K562 (cell line): Measurements from ENCODE around the gene HAGHL. TPM values are rescaled to one million over a fixed set of nuclear protein-coding genes. Genes with fewer than 3 reads are reported as not detected.

Experiments used
- ATAC-seq: fragments of 200-7000 bp; cut with Tn5 transposase; 3 replicates; pipeline ENCODE4 v1.9.1; 2020; ENCODE audit warnings: moderate library complexity
- BruUV-seq: library from RNA; stranded (reverse); fragments of 400-500 nt; replicated peaks from 2 replicates; lab custom pipeline; 2021; lab: Mats Ljungman, UMichigan
- CTCF ChIA-PET: fragments of 300-600 bp; formaldehyde crosslinking; extraction: SDS; loops from one replicate; lab custom pipeline; 2021; ENCODE audit warnings: low intra/inter-chr PET ratio; lab: Yijun Ruan, JAX
- POLR2A ChIA-PET: fragments of 300-600, 350-650 bp; sonication (Branson Sonifier 250); formaldehyde crosslinking; extraction: SDS; loops from one replicate; lab custom pipeline; 2021; ENCODE audit warnings: antibody characterized with exemption, inconsistent platforms; lab: Yijun Ruan, JAX
- DNase-seq, 4 experiments: peaks; one replicate each; pipeline versions ENCODE4 v3.0.0 to v3.0.0-alpha.2; 2011 to 2018; ENCODE audit warnings: low spot score in 3 of 4, mixed read lengths in 3 of 4; ENCODE audit errors: extremely low read depth in 1 of 4
- FAIRE-seq: peaks from 2 replicates; lab custom pipeline; 2011; peaks lifted over from hg19 to GRCh38; lab: Jason Lieb, UNC
- H2AFZ ChIP-seq: 2 replicates; pipeline ENCODE4 v1.6.0; 2011; ENCODE audit warnings: low read depth, low read length, control low read depth, inconsistent platforms
- H3K27ac ChIP-seq: fragments of 200-600 bp; 3 replicates; pipeline ENCODE4 v1.8.0; 2011; ENCODE audit warnings: low read depth, mild to moderate bottlenecking, control low read depth, inconsistent platforms, low read length, moderate library complexity, mixed read lengths; ENCODE audit errors: extremely low read depth
- H3K27me3 ChIP-seq, 2 experiments: fragments of 300-600 bp in 1 of 2; 2 replicates in 1 of 2; 3 replicates in 1 of 2; pipeline versions ENCODE4 v1.6.0 to v1.8.0; 2011; ENCODE audit warnings: inconsistent platforms in 2 of 2, low read length in 2 of 2, mild to moderate bottlenecking in 1 of 2, mixed read lengths in 1 of 2, moderate library complexity in 1 of 2; ENCODE audit not compliant: control insufficient read depth in 2 of 2, insufficient read depth in 2 of 2
- H3K36me3 ChIP-seq: fragments of 300-600 bp; 3 replicates; pipeline ENCODE4 v1.8.0; 2011; ENCODE audit warnings: mild to moderate bottlenecking, low read length, inconsistent platforms; ENCODE audit not compliant: control insufficient read depth, insufficient read depth
- H3K4me1 ChIP-seq, 2 experiments: fragments of 200-600 bp in 1 of 2; replicated peaks in 1 of 2; 2 replicates in 1 of 2; 3 replicates in 1 of 2; pipeline versions ENCODE4 v1.5.1 to v1.8.0; 2011; ENCODE audit warnings: inconsistent platforms in 2 of 2, low read length in 2 of 2, mild to moderate bottlenecking in 1 of 2, mixed read lengths in 1 of 2, moderate library complexity in 1 of 2; ENCODE audit not compliant: control insufficient read depth in 2 of 2, insufficient read depth in 2 of 2
- H3K4me2 ChIP-seq: 2 replicates; pipeline ENCODE4 v1.6.1; 2011; ENCODE audit warnings: low read length, control low read depth, inconsistent platforms, mixed read lengths; ENCODE audit not compliant: insufficient read depth
- H3K4me3 ChIP-seq: fragments of 200-600 bp; sonication (generic), shearing (Covaris generic); 2 replicates; pipeline ENCODE4 v1.5.1; 2016; ENCODE audit warnings: control low read depth, inconsistent platforms
- H3K79me2 ChIP-seq: fragments of 200-600 bp; 3 replicates; pipeline ENCODE4 v1.8.0; 2011; ENCODE audit warnings: low read length, inconsistent platforms; ENCODE audit not compliant: control insufficient read depth, insufficient read depth
- H3K9ac ChIP-seq, 2 experiments: 2 replicates each; pipeline versions ENCODE4 v1.6.0 to v1.6.1; 2011; ENCODE audit warnings: low read depth in 2 of 2, low read length in 2 of 2, control low read depth in 1 of 2, inconsistent platforms in 1 of 2, mild to moderate bottlenecking in 1 of 2, mixed read lengths in 1 of 2; ENCODE audit not compliant: insufficient read depth in 1 of 2
- H3K9me1 ChIP-seq: one replicate; pipeline ENCODE4 v1.6.0; 2011; ENCODE audit warnings: inconsistent platforms, mild to moderate bottlenecking, low read length, moderate library complexity; ENCODE audit not compliant: control insufficient read depth, insufficient read depth
- H3K9me3 ChIP-seq: replicated peaks from 2 replicates; pipeline ENCODE4 v1.5.1; 2011; ENCODE audit warnings: low read depth, low read length, inconsistent platforms; ENCODE audit not compliant: control insufficient read depth, insufficient read depth
- H4K20me1 ChIP-seq: replicated peaks from 2 replicates; pipeline ENCODE4 v1.6.1; 2011; ENCODE audit warnings: low read length, inconsistent platforms, mixed read lengths; ENCODE audit not compliant: control insufficient read depth, insufficient read depth
- CHD1 ChIP-seq: fragments of 200-600 bp; sonication (generic); IDR thresholded peaks from one replicate; pipeline ENCODE4 v1.6.1; 2012; ENCODE audit warnings: mild to moderate bottlenecking, moderate library complexity, low read length, inconsistent platforms
- NR2C1 ChIP-seq, 2 experiments: fragments of 450-650 bp; IDR thresholded peaks; 2 replicates each; pipeline ENCODE4 v1.6.1; 2017; ENCODE audit warnings: mild to moderate bottlenecking in 2 of 2, antibody characterized with exemption in 1 of 2, inconsistent platforms in 1 of 2, missing compliant biosample characterization in 1 of 2, missing genetic modification characterization in 1 of 2
- NR2C2 ChIP-seq, 2 experiments: fragments of 200-800 bp in 1 of 2; sonication (Bioruptor generic) in 1 of 2; sonication (generic) in 1 of 2; formaldehyde crosslinking in 1 of 2; IDR thresholded peaks; 2 replicates each; pipeline versions ENCODE4 v1.6.1 to v1.8.0; 2016 to 2022; ENCODE audit warnings: mild to moderate bottlenecking in 1 of 2, missing compliant biosample characterization in 1 of 2, missing genetic modification characterization in 1 of 2, missing genetic modification reagents in 1 of 2
- SIX5 ChIP-seq, 2 experiments: IDR thresholded peaks; 2 replicates each; pipeline ENCODE4 v1.6.1; 2011; ENCODE audit warnings: low read length in 2 of 2, borderline replicate concordance in 1 of 2, low read depth in 1 of 2, mild to moderate bottlenecking in 1 of 2, moderate library complexity in 1 of 2; ENCODE audit not compliant: insufficient read depth in 1 of 2
- WGBS: fragments of 100-300 bp; shearing (Covaris generic); methylation state at CpG from one replicate; pipeline ENCODE4 v1.1.6; 2016; ENCODE audit warnings: low coverage, mixed read lengths; ENCODE audit not compliant: insufficient coverage; ENCODE audit errors: missing lambda C conversion rate; 5-methylcytosine and 5-hydroxymethylcytosine counted together
- in situ Hi-C: fragments of 300-500 bp; cut with MboI; formaldehyde crosslinking; loops from 4 replicates; pipeline ENCODE4 v1.15.0; 2018; ENCODE audit warnings: inconsistent platforms, mixed read lengths
- intact Hi-C: fragments of 100-400 bp; cut with micrococcal nuclease; formaldehyde crosslinking; loops from 2 replicates; pipeline ENCODE4 v1.14.2; 2022
- polyA plus RNA-seq, 8 experiments: library from polyadenylated mRNA; depleted of rRNA in 4 of 8; stranded (reverse) in 5 of 8; unstranded in 3 of 8; fragments of >200 nt; fragmentation: Nextera tagmentation in 2 of 8; fragmentation: Illumina TruSeq in 1 of 8; extraction: Ambion mirVana in 2 of 8; extraction: Trizol in 1 of 8; gene quantifications; 2 replicates each; pipeline versions ENCODE4 v1.2.1 to v1.2.3, GENCODE V29; 2011 to 2014; ENCODE audit warnings: inconsistent platforms in 1 of 8, missing spikeins in 1 of 8
- total RNA-seq, 7 experiments: library from RNA; depleted of rRNA in 6 of 7; stranded (reverse); fragments of >200 nt in 6 of 7; fragmentation: Illumina TruSeq in 2 of 7; extraction: Trizol in 2 of 7; gene quantifications; 2 replicates each; pipeline versions ENCODE4 v1.2.1 to v1.2.3, GENCODE V29; 2011 to 2021; ENCODE audit warnings: low replicate concordance in 1 of 7
- TF ChIP-seq, protein P1 (sequence below), 2 experiments: IDR thresholded peaks; 2 replicates each; pipeline ENCODE4 v1.6.1; 2011; ENCODE audit warnings: borderline replicate concordance in 1 of 2, control low read depth in 1 of 2, low read depth in 1 of 2, low read length in 1 of 2, mild to moderate bottlenecking in 1 of 2, mixed read lengths in 1 of 2, moderate library complexity in 1 of 2; ENCODE audit not compliant: insufficient read depth in 1 of 2, insufficient read length in 1 of 2, poor library complexity in 1 of 2, severe bottlenecking in 1 of 2; ENCODE audit errors: extremely low read depth in 1 of 2
- TF ChIP-seq, protein P2 (sequence below): fragments of 250-450 bp; sonication (Bioruptor Pico); IDR thresholded peaks from 2 replicates; pipeline ENCODE4 v1.4.0; 2020; ENCODE audit warnings: mild to moderate bottlenecking, moderate library complexity
- TF ChIP-seq, protein P3 (sequence below): sonication (generic); IDR thresholded peaks from 2 replicates; pipeline ENCODE4 v1.6.1; 2016

The HAGHL gene
- total and polyA plus RNA-seq, 9 of the 15 experiments (the other 6 are each of a cell fraction or from before 2014, with no cell fraction given): 0.31 to 83.4 (median 20.7) TPM

DNA sequence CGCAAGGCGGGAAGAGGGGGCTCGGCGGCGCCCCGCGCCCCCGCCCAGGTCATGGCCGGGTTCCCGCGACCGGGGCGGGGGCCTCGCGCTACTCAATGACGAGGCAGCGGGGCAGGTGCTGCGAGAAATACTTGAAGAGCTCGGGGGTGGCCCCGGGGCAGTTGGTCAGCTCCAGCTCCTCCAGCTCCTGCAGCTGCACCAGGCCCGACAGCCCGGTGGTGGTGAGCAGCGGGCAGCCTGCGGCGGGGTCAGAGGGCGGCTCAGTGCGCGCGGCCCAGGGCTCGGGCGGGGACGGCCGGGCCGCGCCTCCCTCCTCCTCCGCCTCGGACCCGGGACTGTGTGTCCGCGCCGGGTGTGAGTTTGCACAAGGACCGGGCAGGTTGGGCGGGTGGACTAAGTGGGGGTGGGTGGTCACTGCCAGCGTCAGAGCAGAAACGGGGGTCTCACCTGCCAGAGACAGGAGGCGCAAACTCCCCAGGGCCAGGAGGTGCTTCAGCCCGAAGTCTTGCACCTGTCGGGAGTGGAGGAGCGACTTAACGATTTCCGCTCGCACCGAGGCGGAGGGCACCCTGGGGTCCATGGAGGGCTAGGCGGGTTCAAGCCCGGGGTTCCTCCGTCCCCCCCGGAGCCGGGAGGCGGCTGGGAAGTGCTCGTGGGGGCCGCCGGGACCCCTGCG lies 32.6 kb upstream of the HAGHL start:
- TF ChIP-seq NR2C2 (CRISPR knock-in tag; IDR thresholded peaks at IDR 0.05): peak; percentile 24; the same call in 1 of the 2 replicates
- no peak; the same call in 1 of the 2 replicates for TF ChIP-seq NR2C2 (tag; IDR thresholded peaks at IDR 0.05)
- TF ChIP-seq SIX5 (IDR thresholded peaks at IDR 0.05; ENCODE audit: borderline replicate concordance in 1 of 2, insufficient read depth in 1 of 2, low read depth in 1 of 2, low read length in 2 of 2): no peak
- peak; percentile 9 for TF ChIP-seq CHD1
- TF ChIP-seq, protein P1, sequence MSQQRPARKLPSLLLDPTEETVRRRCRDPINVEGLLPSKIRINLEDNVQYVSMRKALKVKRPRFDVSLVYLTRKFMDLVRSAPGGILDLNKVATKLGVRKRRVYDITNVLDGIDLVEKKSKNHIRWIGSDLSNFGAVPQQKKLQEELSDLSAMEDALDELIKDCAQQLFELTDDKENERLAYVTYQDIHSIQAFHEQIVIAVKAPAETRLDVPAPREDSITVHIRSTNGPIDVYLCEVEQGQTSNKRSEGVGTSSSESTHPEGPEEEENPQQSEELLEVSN (IDR thresholded peaks at IDR 0.05; ENCODE audit: borderline replicate concordance in 1 of 2, extremely low read depth in 1 of 2, insufficient read depth in 1 of 2, insufficient read length in 1 of 2, low read depth in 1 of 2, low read length in 1 of 2, poor library complexity in 1 of 2, severe bottlenecking in 1 of 2): peak in 1 of 2 experiments; percentile 55
- TF ChIP-seq, protein P2, sequence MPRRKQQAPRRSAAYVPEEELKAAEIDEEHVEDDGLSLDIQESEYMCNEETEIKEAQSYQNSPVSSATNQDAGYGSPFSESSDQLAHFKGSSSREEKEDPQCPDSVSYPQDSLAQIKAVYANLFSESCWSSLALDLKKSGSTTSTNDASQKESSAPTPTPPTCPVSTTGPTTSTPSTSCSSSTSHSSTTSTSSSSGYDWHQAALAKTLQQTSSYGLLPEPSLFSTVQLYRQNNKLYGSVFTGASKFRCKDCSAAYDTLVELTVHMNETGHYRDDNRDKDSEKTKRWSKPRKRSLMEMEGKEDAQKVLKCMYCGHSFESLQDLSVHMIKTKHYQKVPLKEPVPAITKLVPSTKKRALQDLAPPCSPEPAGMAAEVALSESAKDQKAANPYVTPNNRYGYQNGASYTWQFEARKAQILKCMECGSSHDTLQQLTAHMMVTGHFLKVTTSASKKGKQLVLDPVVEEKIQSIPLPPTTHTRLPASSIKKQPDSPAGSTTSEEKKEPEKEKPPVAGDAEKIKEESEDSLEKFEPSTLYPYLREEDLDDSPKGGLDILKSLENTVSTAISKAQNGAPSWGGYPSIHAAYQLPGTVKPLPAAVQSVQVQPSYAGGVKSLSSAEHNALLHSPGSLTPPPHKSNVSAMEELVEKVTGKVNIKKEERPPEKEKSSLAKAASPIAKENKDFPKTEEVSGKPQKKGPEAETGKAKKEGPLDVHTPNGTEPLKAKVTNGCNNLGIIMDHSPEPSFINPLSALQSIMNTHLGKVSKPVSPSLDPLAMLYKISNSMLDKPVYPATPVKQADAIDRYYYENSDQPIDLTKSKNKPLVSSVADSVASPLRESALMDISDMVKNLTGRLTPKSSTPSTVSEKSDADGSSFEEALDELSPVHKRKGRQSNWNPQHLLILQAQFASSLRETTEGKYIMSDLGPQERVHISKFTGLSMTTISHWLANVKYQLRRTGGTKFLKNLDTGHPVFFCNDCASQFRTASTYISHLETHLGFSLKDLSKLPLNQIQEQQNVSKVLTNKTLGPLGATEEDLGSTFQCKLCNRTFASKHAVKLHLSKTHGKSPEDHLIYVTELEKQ: no peak
- TF ChIP-seq NR2C1 (IDR thresholded peaks at IDR 0.05): peak; percentile 33; the same call in 1 of the 2 replicates
- peak; percentile 46; the same call in 1 of the 2 replicates for TF ChIP-seq NR2C1 (tag; IDR thresholded peaks at IDR 0.05)
- TF ChIP-seq, protein P3, sequence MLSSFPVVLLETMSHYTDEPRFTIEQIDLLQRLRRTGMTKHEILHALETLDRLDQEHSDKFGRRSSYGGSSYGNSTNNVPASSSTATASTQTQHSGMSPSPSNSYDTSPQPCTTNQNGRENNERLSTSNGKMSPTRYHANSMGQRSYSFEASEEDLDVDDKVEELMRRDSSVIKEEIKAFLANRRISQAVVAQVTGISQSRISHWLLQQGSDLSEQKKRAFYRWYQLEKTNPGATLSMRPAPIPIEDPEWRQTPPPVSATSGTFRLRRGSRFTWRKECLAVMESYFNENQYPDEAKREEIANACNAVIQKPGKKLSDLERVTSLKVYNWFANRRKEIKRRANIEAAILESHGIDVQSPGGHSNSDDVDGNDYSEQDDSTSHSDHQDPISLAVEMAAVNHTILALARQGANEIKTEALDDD: no peak
- TF ChIP-seq, all 486 proteins: peak for 4
- peaks cover under 1% of the 10 kb centered on the region; the same call in 1 of the 3 replicates for H3K36me3 ChIP-seq
- no peak for FAIRE-seq
- DNase-seq: peak; percentile 43 to 48 (median 46)
- no peak overlapping the region for H3K27ac ChIP-seq
- peaks cover 2% of the 10 kb centered on the region for H3K9me1 ChIP-seq
- H3K4me1 ChIP-seq: peaks cover 9 to 64% of the 10 kb centered on the region in 2 experiments
- H3K9me3 ChIP-seq: no peaks in the 10 kb centered on the region
- H3K9ac ChIP-seq: peak overlapping the region in 1 of 2 experiments; percentile 81; a peak in 2 of 4 replicates
- intact Hi-C loops (no loop called here), in situ Hi-C loops (no loop called here)
- peak overlapping the region; percentile 58; the same call in 1 of the 2 replicates for H3K4me2 ChIP-seq
- peaks cover 6 to 12% of the 10 kb centered on the region in 2 experiments; a peak in 4 of 5 replicates for H3K27me3 ChIP-seq
- H3K4me3 ChIP-seq: peak overlapping the region; percentile 45
- peaks cover 11% of the 10 kb centered on the region; the same call in 2 of the 3 replicates for H3K79me2 ChIP-seq
- ChIA-PET CTCF (no interaction called here), POLR2A (interaction anchor here (0.6 to 1.2 kb wide), 2 partner anchors 14 to 21 kb away, joined by 3 to 4 read pairs; no protein-coding TSS in a partner anchor)
- H2AFZ ChIP-seq: 0 out of 2 replicates have a peak overlapping the region, but pooled peaks have one; percentile 40
- no peaks in the 10 kb centered on the region for H4K20me1 ChIP-seq
- ATAC-seq: peak; percentile 51
- WGBS: 10% methylated on average over 30 of the region's 64 CpGs
- no TSS peak for BruUV-seq
